HG03558 (cell line): ENCODE measurements around the gene AKR1C4.

ENCODE experiments used
- ATAC-seq: cut with Tn5 transposase; IDR thresholded peaks from one replicate; pipeline ENCODE4 v1.9.1; 2021; ENCODE audit warnings: moderate number of reproducible peaks; ENCODE audit not compliant: unreplicated experiment; ENCODE audit errors: extremely low read depth

AKR1C4 gene

GRCh38 chr10:5259952-5260578, 63.4 kb downstream of the AKR1C4 start:
- ATAC-seq: no peak

GRCh38 chr10:5260828-5261227, 64.2 kb downstream of the AKR1C4 start:
- ATAC-seq: no peak

- no peak for ATAC-seq
These were observed 68.5 kb downstream of the AKR1C4 start for GRCh38 chr10:5265139-5265538.

- ATAC-seq: no peak
These were observed 69.7 kb downstream of the AKR1C4 start for GRCh38 chr10:5266351-5266750.

- no peak for ATAC-seq
These were observed 70.2 kb downstream of the AKR1C4 start for GRCh38 chr10:5266804-5267203.

- ATAC-seq: no peak
These were observed 71.6 kb downstream of the AKR1C4 start for GRCh38 chr10:5268234-5268633.
